ENCODE measurements around the gene KIF16B. TPM values are rescaled to one million over a fixed set of nuclear protein-coding genes. Genes with fewer than 3 reads are reported as not detected.
A peak's percentile ranks its signal among the peaks of the same experiment; 100 is the strongest.

KIF16B gene, protein sequence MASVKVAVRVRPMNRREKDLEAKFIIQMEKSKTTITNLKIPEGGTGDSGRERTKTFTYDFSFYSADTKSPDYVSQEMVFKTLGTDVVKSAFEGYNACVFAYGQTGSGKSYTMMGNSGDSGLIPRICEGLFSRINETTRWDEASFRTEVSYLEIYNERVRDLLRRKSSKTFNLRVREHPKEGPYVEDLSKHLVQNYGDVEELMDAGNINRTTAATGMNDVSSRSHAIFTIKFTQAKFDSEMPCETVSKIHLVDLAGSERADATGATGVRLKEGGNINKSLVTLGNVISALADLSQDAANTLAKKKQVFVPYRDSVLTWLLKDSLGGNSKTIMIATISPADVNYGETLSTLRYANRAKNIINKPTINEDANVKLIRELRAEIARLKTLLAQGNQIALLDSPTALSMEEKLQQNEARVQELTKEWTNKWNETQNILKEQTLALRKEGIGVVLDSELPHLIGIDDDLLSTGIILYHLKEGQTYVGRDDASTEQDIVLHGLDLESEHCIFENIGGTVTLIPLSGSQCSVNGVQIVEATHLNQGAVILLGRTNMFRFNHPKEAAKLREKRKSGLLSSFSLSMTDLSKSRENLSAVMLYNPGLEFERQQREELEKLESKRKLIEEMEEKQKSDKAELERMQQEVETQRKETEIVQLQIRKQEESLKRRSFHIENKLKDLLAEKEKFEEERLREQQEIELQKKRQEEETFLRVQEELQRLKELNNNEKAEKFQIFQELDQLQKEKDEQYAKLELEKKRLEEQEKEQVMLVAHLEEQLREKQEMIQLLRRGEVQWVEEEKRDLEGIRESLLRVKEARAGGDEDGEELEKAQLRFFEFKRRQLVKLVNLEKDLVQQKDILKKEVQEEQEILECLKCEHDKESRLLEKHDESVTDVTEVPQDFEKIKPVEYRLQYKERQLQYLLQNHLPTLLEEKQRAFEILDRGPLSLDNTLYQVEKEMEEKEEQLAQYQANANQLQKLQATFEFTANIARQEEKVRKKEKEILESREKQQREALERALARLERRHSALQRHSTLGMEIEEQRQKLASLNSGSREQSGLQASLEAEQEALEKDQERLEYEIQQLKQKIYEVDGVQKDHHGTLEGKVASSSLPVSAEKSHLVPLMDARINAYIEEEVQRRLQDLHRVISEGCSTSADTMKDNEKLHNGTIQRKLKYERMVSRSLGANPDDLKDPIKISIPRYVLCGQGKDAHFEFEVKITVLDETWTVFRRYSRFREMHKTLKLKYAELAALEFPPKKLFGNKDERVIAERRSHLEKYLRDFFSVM (N-terminal part only)
- total RNA-seq (2014; rRNA removed; shearing (Covaris generic)), result 4.2 and 5.7 TPM in 2 replicates

DNA sequence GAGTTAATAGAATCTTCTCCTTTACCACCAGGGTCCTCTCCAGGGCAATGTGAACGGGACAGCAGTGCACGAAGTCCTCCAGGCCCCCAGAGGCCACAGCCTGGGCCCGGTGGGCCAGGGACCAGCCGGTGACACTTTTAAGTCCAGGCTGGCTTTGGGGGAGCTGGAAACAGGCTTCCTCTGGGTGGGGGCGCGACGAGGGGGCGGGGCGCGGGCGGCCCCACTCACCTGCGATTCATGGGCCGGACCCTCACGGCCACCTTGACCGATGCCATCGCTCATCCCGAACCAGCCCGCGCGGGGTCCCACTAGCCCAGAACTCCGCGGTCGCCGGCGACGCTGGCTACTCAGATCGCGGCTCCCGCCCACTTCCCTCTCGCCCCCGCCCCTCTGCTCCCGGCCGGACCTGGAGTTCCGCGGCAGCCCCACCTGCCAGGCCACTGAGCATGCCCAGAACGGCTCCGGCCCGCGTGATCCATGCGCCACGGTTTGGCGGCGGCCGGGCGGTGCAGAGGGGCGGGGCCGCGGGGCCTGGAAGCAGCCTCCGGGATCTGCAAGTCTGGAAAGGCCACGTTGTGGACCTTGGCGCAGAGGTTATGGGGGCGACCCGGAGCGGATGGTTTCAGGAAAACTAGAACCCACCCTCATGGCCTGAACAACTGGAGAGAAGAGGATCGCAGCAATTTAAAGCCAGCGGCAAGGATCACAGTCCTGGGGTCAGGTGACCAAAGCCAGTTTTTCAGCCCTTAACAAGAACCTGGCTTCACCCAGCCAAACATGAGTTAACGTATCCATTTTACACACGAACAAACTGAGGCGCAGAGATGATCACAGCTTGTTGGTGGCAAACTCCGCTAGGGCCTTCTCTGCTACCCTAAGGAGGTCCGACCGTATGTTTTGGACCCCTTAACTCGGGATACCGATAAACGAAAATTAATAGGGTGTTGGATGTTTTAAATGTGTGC is at the start of gene KIF16B:
Gene KIF16B, minus strand, starts transcription at position 448 of the 965 bp plus-strand sequence. Its CDS starts 173 bp downstream, at position 275.
- peak; percentile 87 for DNase-seq (ENCODE audit: low spot score)

DNA sequence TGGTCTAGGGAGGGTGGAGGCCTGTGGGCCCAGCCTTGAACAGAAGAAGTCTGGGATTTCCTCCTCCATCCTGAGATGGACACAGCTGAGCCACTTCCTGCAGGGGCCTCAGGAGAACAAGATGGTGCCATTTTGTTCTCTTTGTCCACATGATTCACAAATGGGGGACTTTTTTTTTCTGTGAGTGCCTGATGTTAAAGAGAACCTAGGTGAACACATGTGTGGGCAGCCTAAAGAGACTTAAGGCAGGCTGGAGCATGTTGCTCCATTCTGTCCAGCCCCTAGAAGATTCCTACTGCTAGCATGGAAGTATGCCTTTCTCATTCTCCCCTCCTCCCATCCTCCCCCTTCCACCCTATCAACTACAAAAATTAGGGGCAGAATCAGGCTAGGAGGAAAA is 49.3 kb upstream of the KIF16B start:
- no peak for DNase-seq (ENCODE audit: low spot score)

- no peak for DNase-seq (ENCODE audit: low spot score)
Observed at GRCh38 chr20:16621435-16622141, 48.3 kb upstream of the KIF16B start.

- no peak for DNase-seq (ENCODE audit: low spot score)
Observed at GRCh38 chr20:16620961-16621360, 47.7 kb upstream of the KIF16B start.

DNA sequence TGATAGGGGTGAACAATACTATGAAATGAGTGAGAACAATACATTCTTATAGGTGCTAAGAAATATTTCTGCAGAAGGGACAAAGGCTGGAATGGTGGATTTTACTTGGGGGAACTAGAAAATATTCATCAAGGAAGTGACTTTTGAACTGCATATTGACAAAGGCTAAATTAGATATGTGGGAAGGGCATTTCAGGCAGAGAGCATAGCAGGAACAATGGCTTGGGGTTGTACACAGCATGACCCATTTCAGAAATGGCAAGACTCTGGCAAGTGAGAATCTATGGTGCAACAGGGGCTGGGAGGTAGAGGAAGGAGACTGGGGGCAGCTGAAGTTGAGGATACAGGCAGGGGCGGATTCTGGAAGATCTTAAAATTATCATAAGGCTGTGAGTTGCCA is 46.7 kb upstream of the KIF16B start:
- no peak for DNase-seq (ENCODE audit: low spot score)

DNA sequence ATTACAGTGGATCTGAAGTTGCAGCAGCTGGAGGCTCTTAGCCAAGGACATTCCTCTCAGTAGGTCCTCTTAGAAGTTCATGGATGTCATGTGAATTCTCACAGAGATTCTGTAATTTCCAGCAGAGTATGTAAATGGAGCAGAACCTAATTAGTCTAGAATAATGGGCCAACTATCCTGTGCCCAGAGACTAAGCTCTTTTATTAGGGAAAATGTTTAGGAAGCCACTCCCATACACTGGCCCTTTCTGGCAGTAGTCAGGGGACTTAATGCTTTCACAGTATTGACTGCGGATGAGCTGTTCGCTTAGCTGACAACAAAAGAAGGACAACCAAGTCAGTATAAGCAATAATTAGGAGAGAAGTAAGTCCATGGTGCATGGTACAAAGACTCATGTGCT is 43.8 kb upstream of the KIF16B start:
- DNase-seq (ENCODE audit: low spot score), result no peak

DNA sequence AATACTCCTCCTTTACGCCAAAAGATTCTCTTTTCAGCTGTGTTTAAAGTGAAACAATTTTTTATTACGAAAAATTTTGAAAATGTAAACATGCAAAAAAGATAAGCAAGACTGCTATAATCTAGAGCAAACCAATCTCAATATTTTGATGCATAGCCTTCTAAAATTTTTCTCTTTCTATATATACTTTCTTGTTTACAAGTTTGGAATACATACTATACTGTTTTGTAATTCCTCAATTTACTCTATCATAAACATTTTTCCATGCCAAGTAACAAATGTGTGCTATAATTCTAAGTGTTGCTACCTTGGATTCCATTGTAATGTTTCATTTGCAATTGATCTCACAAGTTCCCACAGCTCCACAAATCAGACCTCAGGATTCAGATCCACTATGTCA is 43.1 kb upstream of the KIF16B start:
- no peak for DNase-seq (ENCODE audit: low spot score)

- DNase-seq (ENCODE audit: low spot score), result peak; percentile 62
Observed at GRCh38 chr20:16615199-16615598, 42.0 kb upstream of the KIF16B start.

- no peak for DNase-seq (ENCODE audit: low spot score)
Observed at GRCh38 chr20:16613954-16614353, 40.7 kb upstream of the KIF16B start.

DNA sequence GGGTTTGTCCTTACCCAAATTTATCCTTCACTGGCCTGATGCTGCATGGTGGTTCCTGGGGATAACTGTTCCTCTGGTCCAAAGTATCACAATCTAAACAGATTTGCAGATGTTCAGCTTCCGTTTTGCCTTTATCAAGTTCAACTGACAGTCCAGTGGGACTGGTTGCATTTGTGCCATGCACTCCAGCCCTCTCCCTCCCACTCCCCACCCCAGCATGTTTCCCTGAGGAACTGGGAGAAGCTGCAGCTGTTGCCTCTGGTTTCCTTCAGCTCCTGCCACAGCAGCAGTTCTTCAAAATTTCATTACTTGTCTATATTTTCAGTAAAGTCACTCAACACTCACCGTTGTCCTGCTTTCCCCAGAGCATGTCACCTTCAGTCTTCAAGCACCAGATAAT is 39.5 kb upstream of the KIF16B start:
- DNase-seq (ENCODE audit: low spot score), result no peak

DNA sequence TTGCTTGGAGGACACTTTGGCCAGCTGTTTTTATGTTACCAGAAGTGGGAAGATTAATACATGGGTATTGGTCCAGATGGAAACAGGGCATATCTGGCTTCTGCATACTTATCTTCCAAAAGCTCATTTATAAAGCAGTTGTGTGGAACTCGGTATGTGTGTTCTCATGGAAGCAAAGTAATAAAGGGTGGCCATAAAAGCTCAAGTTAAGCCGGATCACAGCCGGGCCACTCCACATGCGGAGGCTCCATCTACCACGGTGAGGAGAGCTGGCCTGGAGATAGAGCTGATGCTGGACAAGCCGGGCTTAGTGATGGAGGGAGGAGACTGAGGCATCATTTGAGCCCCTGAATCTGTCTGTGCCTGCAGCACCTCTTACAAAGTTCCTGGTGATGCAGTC is 38.6 kb upstream of the KIF16B start:
- DNase-seq (ENCODE audit: low spot score), result no peak

DNA sequence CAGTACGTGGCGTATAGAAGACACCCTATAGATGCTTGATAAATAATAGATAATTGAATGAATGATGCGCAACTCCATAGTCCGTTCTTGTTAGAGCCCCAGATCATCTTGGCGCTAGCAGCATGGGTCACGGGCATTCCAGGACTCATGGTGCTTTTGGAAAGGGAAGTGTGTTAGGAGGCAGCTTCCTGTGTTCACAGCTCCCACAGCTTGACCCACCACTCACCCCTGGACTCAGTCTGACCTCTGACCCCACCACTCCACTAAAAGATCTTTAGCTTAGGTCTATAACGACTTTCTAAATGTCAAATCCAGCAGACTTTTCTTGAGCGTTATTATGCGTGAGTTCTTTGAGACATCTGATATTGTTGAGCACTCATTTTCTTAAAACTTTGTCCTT is 35.8 kb upstream of the KIF16B start:
- DNase-seq (ENCODE audit: low spot score), result no peak

- no peak for DNase-seq (ENCODE audit: low spot score)
Observed at GRCh38 chr20:16608277-16608650, 35.0 kb upstream of the KIF16B start.

- DNase-seq (ENCODE audit: low spot score), result peak; percentile 37
Observed at GRCh38 chr20:16607364-16608276, 34.4 kb upstream of the KIF16B start.

- no peak for DNase-seq (ENCODE audit: low spot score)
Observed at GRCh38 chr20:16606468-16607070, 33.3 kb upstream of the KIF16B start.

DNA sequence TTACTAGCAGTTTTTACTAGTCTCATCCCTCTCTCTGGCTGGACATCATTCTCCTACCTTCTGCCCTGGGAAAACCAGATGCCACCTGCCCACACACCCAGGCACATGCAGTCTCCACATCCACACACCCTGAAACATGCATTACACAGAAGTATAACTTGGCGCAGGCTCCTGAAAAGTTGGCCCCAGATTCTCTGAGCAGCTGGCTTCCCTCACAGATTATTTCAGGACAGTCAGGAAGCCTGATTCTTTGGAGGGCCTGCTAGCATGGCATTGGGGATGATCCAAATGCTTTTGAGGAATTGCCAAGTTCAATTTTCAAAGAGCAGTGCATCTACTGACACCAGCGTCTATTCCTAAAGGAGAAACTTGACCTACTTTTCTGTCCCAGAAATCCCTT is 27.8 kb upstream of the KIF16B start:
- DNase-seq (ENCODE audit: low spot score), result no peak

- DNase-seq (ENCODE audit: low spot score), result no peak
Observed at GRCh38 chr20:16599257-16599656, 26.0 kb upstream of the KIF16B start.

DNA sequence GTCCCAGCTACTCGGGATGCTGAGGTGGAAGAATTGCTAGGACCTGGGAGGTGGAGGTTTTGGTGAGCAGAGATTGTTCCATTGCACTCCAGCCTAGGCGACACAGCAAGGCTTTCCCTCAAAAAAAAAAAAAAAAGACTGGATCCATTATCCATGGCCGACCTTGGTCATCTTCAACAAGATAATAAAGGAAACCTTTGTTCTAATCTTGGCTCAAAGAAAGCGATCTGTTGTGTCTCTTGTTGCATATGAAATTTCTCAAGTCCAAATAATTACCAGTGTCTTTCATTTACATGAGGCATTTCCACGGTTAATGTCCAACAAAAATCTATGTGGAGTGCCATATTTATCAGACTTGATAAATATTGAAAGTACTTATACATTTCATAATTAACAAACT is 23.7 kb upstream of the KIF16B start:
- DNase-seq (ENCODE audit: low spot score), result no peak

Measured in HT-29 (cell line).